ENCODE results near the gene SGK1.

GRCh38 chr6:134128146-134128545 is 189.8 kb downstream of the SGK1 start:
- no peak for TF ChIP-seq POLR2A (IDR thresholded peaks at IDR 0.05)
- TF ChIP-seq, protein P1, sequence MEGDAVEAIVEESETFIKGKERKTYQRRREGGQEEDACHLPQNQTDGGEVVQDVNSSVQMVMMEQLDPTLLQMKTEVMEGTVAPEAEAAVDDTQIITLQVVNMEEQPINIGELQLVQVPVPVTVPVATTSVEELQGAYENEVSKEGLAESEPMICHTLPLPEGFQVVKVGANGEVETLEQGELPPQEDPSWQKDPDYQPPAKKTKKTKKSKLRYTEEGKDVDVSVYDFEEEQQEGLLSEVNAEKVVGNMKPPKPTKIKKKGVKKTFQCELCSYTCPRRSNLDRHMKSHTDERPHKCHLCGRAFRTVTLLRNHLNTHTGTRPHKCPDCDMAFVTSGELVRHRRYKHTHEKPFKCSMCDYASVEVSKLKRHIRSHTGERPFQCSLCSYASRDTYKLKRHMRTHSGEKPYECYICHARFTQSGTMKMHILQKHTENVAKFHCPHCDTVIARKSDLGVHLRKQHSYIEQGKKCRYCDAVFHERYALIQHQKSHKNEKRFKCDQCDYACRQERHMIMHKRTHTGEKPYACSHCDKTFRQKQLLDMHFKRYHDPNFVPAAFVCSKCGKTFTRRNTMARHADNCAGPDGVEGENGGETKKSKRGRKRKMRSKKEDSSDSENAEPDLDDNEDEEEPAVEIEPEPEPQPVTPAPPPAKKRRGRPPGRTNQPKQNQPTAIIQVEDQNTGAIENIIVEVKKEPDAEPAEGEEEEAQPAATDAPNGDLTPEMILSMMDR (IDR thresholded peaks at IDR 0.05): no peak

Data from Peyer's patch (tissue), 4 donors.